ENCODE data around the gene SCNN1A. TPM values are rescaled to one million over a fixed set of nuclear protein-coding genes. Genes with fewer than 3 reads are reported as not detected.

SCNN1A gene
- total and polyA plus RNA-seq, 2 donors (not counting 1 experiment from before 2014, with no cell fraction given): 0.20 TPM; not detected in 1

- Mint-ChIP-seq H3K27me3 (peaks cover 54% of the 10 kb centered on the region), H3K4me3 (no peak overlapping the region), H3K4me1 (peaks cover 6% of the 10 kb centered on the region), H3K27ac (no peak overlapping the region), H3K9me3 (ENCODE audit: insufficient read depth) (no peaks in the 10 kb centered on the region)
- intact Hi-C loops (cut with micrococcal nuclease): no loop called here
- no peak overlapping the region for H3K4me3 ChIP-seq (ENCODE audit: control extremely low read depth in 1 of 5, extremely low read depth in 1 of 5, insufficient read depth in 1 of 5, low read depth in 2 of 5, low read length in 4 of 5)
- no peak overlapping the region for H3K4me2 ChIP-seq (replicated peaks; ENCODE audit: low read depth, low read length, poor library complexity, severe bottlenecking)
- ChIA-PET CTCF (no interaction called here), POLR2A (no interaction called here)
- WGBS (ENCODE audit: insufficient coverage): no CpG with 5 or more reads among the region's 1 CpG
- TF ChIP-seq EZH2 (IDR thresholded peaks at IDR 0.05; ENCODE audit: borderline replicate concordance, insufficient read depth, low read depth, low read length, poor library complexity, severe bottlenecking): no peak
- no peak for TF ChIP-seq CTCF (IDR thresholded peaks at IDR 0.05)
- DNase-seq: no peak
- no peak for ATAC-seq (ENCODE audit: low read depth)
- no peaks in the 10 kb centered on the region for H3K36me3 ChIP-seq (replicated peaks in 1 of 2; ENCODE audit: control extremely low read depth in 1 of 2, control insufficient read depth in 1 of 2, extremely low read depth in 1 of 2, insufficient read depth in 2 of 2, low read length in 1 of 2)
- no peaks in the 10 kb centered on the region for H3K79me2 ChIP-seq (ENCODE audit: control insufficient read depth, insufficient read depth, low read length)
- H3K27me3 ChIP-seq (replicated peaks in 1 of 4; ENCODE audit: control extremely low read depth in 1 of 4, control insufficient read depth in 3 of 4, insufficient read depth in 4 of 4, low read length in 3 of 4): peaks cover 0 to 43% (median 17%) of the 10 kb centered on the region in 4 experiments
- H3K9ac ChIP-seq (ENCODE audit: low read length): no peak overlapping the region
- H3K4me1 ChIP-seq (ENCODE audit: control insufficient read depth in 2 of 2, insufficient read depth in 2 of 2, low read length in 2 of 2): peaks cover 10 to 17% of the 10 kb centered on the region in 2 donors
- H3K9me3 ChIP-seq (ENCODE audit: control extremely low read depth in 1 of 3, control insufficient read depth in 2 of 3, insufficient read depth in 1 of 3, low read length in 2 of 3): peaks cover 0 to 12% (median 0%) of the 10 kb centered on the region in 3 donors
- H4K20me1 ChIP-seq (ENCODE audit: control insufficient read depth, insufficient read depth, low read length, poor library complexity, severe bottlenecking): no peaks in the 10 kb centered on the region
- no peak overlapping the region for H3K27ac ChIP-seq (ENCODE audit: low read length in 2 of 2)
- H2AFZ ChIP-seq (ENCODE audit: insufficient read depth, low read depth, low read length, poor library complexity, severe bottlenecking): no peak overlapping the region
These were observed 11.1 kb upstream of the SCNN1A start for GRCh38 chr12:6386491-6386890.

- ATAC-seq (ENCODE audit: low read depth) (no peak), DNase-seq (no peak)
- Mint-ChIP-seq H3K27ac (no peak overlapping the region), H3K27me3 (peaks cover 58% of the 10 kb centered on the region), H3K9me3 (ENCODE audit: insufficient read depth) (no peaks in the 10 kb centered on the region), H3K4me3 (no peak overlapping the region), H3K4me1 (peaks cover 6% of the 10 kb centered on the region)
- ChIA-PET POLR2A (no interaction called here), CTCF (no interaction called here)
- H3K36me3 ChIP-seq (replicated peaks in 1 of 2; ENCODE audit: control extremely low read depth in 1 of 2, control insufficient read depth in 1 of 2, extremely low read depth in 1 of 2, insufficient read depth in 2 of 2, low read length in 1 of 2): no peaks in the 10 kb centered on the region
- 89% methylated on average over 10 of the region's 11 CpGs for WGBS (ENCODE audit: insufficient coverage)
- no peak overlapping the region for H3K9ac ChIP-seq (ENCODE audit: low read length)
- H3K9me3 ChIP-seq (ENCODE audit: control extremely low read depth in 1 of 3, control insufficient read depth in 2 of 3, insufficient read depth in 1 of 3, low read length in 2 of 3): peaks cover 0 to 12% (median 0%) of the 10 kb centered on the region in 3 donors
- H3K27ac ChIP-seq (ENCODE audit: low read length in 2 of 2): no peak overlapping the region
- H3K27me3 ChIP-seq (replicated peaks in 1 of 4; ENCODE audit: control extremely low read depth in 1 of 4, control insufficient read depth in 3 of 4, insufficient read depth in 4 of 4, low read length in 3 of 4): peaks cover 0 to 47% (median 19%) of the 10 kb centered on the region in 4 experiments
- no peak overlapping the region for H3K4me3 ChIP-seq (ENCODE audit: control extremely low read depth in 1 of 5, extremely low read depth in 1 of 5, insufficient read depth in 1 of 5, low read depth in 2 of 5, low read length in 4 of 5)
- H4K20me1 ChIP-seq (ENCODE audit: control insufficient read depth, insufficient read depth, low read length, poor library complexity, severe bottlenecking): no peaks in the 10 kb centered on the region
- no peak overlapping the region for H2AFZ ChIP-seq (ENCODE audit: insufficient read depth, low read depth, low read length, poor library complexity, severe bottlenecking)
- intact Hi-C loops (cut with micrococcal nuclease): no loop called here
- TF ChIP-seq EZH2 (IDR thresholded peaks at IDR 0.05; ENCODE audit: borderline replicate concordance, insufficient read depth, low read depth, low read length, poor library complexity, severe bottlenecking): no peak
- TF ChIP-seq CTCF (IDR thresholded peaks at IDR 0.05): no peak
- H3K4me2 ChIP-seq (replicated peaks; ENCODE audit: low read depth, low read length, poor library complexity, severe bottlenecking): no peak overlapping the region
- peaks cover 10 to 17% of the 10 kb centered on the region in 2 donors for H3K4me1 ChIP-seq (ENCODE audit: control insufficient read depth in 2 of 2, insufficient read depth in 2 of 2, low read length in 2 of 2)
- H3K79me2 ChIP-seq (ENCODE audit: control insufficient read depth, insufficient read depth, low read length): no peaks in the 10 kb centered on the region
These were observed 10.7 kb upstream of the SCNN1A start for GRCh38 chr12:6386038-6386437.

Measured in B cell (primary cell).